Measurements from ENCODE around the gene PPP1R13B. TPM values are rescaled to one million over a fixed set of nuclear protein-coding genes. Genes with fewer than 3 reads are reported as not detected.
"Not testable (repeated sequence)": the region's sequence is repeated elsewhere in the genome, so short reads cannot be mapped to it uniquely, and the experiment has no call there.

PPP1R13B gene
- total RNA-seq = 107 TPM
- long read RNA-seq, partial matches to known transcripts = 10 of 34 reads
- long read RNA-seq, other reads (novel, unspliced or antisense) = 18 of 34 reads

DNA sequence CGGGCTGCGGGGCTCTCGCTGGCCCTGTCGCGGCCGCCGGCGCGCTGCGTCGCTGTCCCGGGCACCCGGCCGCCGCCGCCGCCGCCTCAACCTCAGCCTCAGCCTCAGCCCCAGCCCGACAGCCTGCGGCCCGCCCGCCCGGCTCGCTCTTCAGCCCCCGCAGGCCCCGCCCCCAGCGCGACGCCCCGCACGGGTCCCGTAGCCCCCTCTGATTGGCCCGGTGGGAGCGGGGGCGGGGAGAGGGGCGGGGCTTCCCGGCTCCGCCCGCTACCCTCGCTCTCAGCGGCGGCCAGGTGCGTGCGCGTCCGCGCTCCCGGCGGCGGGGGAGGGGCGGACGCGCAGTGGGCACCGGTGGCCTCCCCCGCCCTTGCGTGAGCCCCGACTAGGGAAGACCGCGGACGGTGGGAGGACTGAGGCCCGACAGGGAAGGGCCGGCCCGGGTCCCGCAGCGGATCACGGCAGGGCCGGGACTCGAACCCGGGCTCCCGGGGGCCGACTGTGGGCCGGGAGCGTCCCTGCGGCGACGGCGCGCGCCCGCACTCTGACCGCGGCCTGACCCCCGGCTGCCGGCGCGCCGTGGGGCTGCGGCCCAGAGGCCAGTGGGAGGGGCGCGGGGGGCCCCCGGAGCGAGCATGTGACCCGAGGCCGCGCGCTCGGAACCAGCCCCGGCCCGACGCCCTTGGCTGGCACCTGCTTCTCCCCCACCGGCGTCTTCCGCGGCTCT, at the start of gene PPP1R13B:
PPP1R13B (minus strand) TSS at position 125 of the 724 bp plus-strand sequence. CDS start 268 bp downstream, outside the sequence.
- intact Hi-C loops (cut with micrococcal nuclease) = no loop called here
- ATAC-seq (peak; percentile 92), DNase-seq (peak; percentile 98)

- DNase-seq = no peak
Observed at GRCh38 chr14:103896578-103896977, 49.2 kb upstream of the PPP1R13B start.

DNA sequence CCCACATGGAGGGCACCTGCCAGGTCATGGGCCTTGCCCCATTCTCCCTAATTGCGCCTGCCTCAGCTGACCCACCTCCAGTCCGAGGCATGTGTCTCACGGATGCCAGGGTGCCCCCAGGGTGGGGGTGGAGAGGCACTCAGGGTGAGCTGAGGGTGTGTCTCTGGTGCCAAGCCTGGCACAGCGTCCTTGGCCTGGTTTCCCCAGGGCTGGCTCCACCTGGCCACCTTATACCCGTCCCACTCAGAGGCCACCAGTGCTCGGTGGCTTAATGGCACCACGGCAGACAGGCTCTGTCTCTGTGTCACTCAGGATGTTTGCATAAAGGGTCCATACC, 47.3 kb upstream of the PPP1R13B start:
- intact Hi-C loops (cut with micrococcal nuclease) = no loop called here
- ATAC-seq (peak; percentile 19), DNase-seq (peak; percentile 40)

More at GRCh38 chr14:103896578-103896977, 49.2 kb upstream of the PPP1R13B start:
- ATAC-seq = no peak
- intact Hi-C loops (cut with micrococcal nuclease) = no loop called here

- no peak for DNase-seq
- ATAC-seq = no peak
- intact Hi-C loops (cut with micrococcal nuclease) = no loop called here
Observed at GRCh38 chr14:103894034-103894722, 46.8 kb upstream of the PPP1R13B start.

GRCh38 chr14:103892247-103892646, 44.9 kb upstream of the PPP1R13B start:
- intact Hi-C loops (cut with micrococcal nuclease) = no loop called here
- ATAC-seq (no peak), DNase-seq (no peak)

- intact Hi-C loops (cut with micrococcal nuclease) = no loop called here
- DNase-seq = no peak
- no peak for ATAC-seq
Observed at GRCh38 chr14:103891667-103892215, 44.4 kb upstream of the PPP1R13B start.

DNA sequence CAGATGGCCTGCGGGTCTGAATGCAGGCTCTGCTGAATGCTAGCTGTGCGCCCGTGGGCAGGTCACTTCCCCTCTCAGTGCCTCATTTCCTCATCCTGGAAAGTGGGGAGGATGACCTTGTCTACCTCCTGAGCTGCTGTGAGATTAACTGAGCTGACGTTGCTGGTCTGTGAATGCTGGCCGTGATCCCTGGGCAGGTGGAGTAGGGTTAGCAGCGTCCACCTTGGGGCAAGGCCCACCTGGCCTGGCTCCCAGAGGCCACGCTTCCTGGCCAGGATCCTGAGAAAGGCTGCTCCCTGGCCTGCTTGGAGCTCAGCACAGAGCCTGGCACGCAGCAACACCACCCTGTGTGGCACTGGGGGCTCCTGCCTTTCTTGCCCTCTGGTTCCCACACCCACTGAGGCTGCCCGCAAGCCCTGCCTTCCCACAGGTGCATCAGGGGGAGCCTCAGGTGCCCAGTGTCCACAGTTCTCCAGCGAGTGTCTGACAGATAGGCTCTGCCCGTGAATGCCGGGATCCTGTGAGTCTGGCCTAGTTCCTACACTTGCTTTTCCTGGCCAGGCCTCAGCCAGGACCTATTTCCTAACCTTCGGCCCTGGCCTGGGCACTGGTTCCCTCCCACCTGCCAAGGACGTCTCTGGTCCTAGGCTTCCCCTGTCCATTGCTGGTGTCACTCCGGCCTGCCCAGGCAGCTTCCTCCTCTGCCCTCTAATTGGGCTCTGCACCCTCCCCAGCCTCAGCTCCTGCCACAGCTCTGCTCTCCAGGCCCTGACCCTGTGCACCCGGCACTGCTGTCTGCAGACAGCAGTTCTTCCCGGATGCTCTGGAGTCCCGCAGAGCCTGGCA, 43.7 kb upstream of the PPP1R13B start:
- intact Hi-C loops (cut with micrococcal nuclease) = no loop called here
- DNase-seq (no peak), ATAC-seq (peak; percentile 28)

DNA sequence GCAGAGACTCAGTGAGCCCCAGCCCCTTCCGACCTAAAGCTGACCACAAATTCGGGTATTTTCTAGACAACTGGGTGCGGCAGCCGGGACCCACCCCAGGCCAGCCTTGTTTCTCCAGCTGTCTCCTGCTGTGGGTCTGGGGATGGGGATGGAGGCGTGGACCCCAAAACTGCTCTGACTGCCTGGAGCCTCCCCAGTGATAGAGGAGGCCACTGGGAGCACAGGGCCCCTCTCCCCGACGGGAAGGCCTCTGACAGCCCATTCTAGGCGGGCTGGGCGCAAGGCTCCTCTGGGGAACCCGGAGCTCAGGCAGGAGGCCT, 42.6 kb upstream of the PPP1R13B start:
- DNase-seq (no peak), ATAC-seq (no peak)
- intact Hi-C loops (cut with micrococcal nuclease) = no loop called here

- ATAC-seq (peak; percentile 19), DNase-seq (no peak)
- intact Hi-C loops (cut with micrococcal nuclease) = no loop called here
Observed at GRCh38 chr14:103889313-103890051, 42.1 kb upstream of the PPP1R13B start.

DNA sequence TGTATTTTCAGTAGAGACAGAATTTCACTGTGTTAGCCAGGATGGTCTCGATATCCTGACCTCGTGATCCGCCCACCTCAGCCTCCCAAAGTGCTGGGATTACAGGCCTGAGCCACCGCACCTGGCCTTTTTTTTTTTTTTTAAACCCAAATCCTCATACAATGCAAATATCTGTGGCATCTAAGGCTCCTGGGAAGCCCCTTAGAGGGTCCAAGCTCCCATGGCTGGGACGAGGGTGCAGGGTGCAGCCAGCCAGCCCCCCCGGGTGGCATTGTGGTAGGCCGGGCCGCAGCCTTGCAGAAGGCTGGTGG, 41.6 kb upstream of the PPP1R13B start:
- intact Hi-C loops (cut with micrococcal nuclease); DNase-seq; ATAC-seq: not testable (repeated sequence)

GRCh38 chr14:103887557-103888115, 40.3 kb upstream of the PPP1R13B start:
- ATAC-seq (no peak), DNase-seq (no peak)
- intact Hi-C loops (cut with micrococcal nuclease) = no loop called here

DNA sequence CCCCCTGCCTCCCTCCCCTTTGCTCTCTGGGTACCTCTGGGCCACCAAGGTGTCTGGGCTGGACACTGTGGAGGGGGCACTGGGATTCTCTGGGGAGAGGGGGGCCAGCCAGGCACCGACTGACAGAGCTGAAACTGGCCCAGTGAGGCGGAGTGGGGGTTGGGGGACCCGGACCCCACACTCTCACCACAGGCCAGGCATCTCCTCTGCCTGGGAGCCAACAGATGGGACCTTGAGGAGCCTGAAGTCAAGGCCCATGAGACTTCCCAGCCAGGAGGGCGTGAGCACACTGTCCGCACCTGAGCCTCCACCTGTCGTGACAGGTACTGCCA, 39.8 kb upstream of the PPP1R13B start:
- intact Hi-C loops (cut with micrococcal nuclease) = no loop called here
- ATAC-seq (no peak), DNase-seq (no peak)

- intact Hi-C loops (cut with micrococcal nuclease) = no loop called here
- no peak for ATAC-seq
- DNase-seq = no peak
Observed at GRCh38 chr14:103886304-103887169, 39.2 kb upstream of the PPP1R13B start.

GRCh38 chr14:103885509-103885932, 38.1 kb upstream of the PPP1R13B start:
- no peak for DNase-seq
- intact Hi-C loops (cut with micrococcal nuclease) = no loop called here
- ATAC-seq = no peak

DNA sequence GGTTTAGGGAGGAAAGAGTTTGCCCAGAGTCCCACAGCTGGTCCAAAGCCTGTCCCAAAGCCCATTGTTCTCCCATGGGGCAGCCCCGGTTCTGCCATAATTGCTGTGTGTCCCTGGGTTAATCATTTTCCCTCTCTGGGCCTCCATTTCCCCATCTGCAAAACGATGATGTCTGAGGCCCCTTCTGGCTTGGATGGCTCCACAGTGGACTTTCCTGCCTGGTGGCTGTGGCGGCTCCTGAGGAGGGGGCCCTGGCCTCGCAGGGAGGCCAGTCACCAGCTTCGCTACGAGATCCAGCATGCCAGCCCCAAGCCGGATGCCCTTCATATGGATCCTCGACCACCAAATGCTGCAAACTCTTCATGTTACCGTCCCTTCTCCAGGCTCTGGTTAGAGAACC, 37.5 kb upstream of the PPP1R13B start:
- intact Hi-C loops (cut with micrococcal nuclease) = no loop called here
- DNase-seq (no peak), ATAC-seq (no peak)

DNA sequence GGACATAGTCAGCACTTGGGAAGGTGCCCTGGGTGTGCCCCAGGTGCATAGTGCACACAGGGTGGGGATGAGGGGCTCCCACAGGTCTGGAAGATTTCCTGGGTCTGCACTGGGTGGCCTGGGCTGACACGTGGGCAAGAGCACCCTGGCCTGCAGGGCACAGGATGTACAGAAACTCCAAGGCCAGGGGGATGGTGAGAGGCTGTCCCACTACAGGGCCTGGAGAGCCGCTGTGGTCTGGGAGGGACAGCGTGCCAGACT, 35.8 kb upstream of the PPP1R13B start:
- intact Hi-C loops (cut with micrococcal nuclease) = no loop called here
- DNase-seq (no peak), ATAC-seq (no peak)

DNA sequence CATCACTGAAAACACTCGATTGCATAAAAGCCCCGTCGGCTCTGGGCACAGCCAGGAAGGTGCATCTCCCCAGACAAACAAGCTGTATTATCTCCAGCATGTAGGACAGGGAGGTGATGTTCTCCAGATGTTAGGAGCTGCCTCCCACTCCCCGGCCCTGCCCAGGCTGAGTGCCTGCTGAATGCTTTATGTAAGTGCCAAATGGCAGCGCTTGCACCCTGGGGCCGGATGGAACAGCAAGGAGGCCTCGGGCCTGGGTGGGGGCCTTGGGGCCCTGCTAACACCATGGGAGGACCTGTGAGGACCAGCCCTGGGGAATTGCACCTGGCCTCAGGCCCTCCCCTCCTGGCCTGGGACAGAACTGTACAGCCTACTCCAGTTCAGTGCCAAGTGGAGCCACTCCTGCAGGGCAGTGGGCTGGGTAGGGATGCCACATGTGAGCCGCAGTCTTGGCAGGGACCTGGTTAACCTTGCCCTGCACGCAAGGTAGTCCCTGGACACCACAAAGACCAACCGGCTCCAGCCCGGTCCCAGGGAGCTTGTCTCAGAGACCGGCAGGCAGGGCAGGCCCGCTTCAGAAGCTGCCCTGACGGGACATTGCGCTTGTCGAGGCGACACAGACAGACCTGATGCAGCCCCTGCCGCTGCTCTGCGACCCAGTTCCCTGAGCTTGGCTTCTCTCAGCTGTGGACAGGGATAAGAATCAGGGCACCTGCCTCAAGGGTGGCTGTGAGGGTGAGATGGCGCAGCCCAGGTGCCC, 35.3 kb upstream of the PPP1R13B start:
- intact Hi-C loops (cut with micrococcal nuclease) = no loop called here
- DNase-seq = no peak
- ATAC-seq = no peak
